Ovary (tissue), 3 donors: ENCODE data around the gene DMRTC2.

Experiments used
- CTCF ChIP-seq, 3 donors: fragments of 450-650 bp in 2 of 3; fragments of 200-600 bp in 1 of 3; IDR thresholded peaks; one replicate each; pipeline versions ENCODE4 v1.5.1 to v1.8.0; 2016 to 2022; ENCODE audit warnings: antibody characterized with exemption in 3 of 3, mild to moderate bottlenecking in 1 of 3
- EP300 ChIP-seq: sonication (generic); formaldehyde crosslinking; IDR thresholded peaks from one replicate; pipeline ENCODE4 v1.6.1; 2017; ENCODE audit warnings: antibody characterized with exemption
- POLR2A ChIP-seq: fragments of 450-650 bp; IDR thresholded peaks from one replicate; pipeline ENCODE4 v1.6.1; 2017; ENCODE audit warnings: antibody characterized with exemption, mild to moderate bottlenecking, moderate library complexity
- donor health status: DM: no; HTN: no; CAD: no.

DNA sequence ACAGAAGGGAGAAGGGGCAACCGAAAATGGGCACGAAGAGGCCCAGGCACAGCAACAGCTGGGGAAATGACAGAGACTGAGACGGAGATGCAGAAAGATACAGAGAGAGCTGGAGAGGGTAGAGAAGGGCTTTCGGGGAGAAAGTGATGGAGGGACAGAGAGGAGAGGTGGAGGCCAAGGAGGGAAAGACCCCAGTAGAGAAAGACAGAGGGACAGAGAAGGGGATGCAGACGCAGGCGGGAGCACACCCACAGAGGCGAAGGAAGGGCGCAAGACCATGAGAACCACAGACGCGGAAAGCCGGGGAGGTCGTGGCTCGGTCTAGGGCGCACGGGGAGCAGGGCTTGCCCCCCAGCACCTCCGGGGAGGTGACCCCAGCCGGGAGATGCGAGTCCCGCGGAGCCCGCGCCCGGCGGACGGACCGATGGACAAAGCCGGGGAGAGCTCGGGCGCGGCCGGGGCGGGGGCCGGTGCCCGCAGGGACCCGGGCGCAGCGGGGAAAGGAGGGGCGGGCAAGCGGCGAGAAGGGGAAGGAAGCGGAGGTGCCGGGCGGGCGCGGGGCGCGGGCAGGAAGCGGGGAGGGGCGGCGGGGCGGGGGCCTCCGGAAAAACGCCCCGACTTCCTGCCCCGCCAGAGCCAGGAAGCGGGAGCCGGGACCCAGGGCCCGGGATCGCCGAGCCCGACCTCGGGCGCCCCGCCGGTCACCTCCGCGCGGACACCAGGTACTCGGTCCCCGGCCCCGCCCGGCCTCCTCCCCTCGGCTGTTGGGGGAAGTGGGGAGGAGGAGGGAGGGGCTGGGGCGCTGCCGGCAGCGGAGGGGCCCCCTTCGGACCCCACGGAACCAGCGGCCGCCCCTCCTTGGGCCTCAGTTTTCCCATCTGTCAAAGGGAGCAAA lies 38.0 kb downstream of the DMRTC2 start, which contains the start of gene ARHGEF1:
- TF ChIP-seq CTCF (IDR thresholded peaks at IDR 0.05) (no peak), POLR2A (no peak), EP300 (no peak)
